ENCODE data around the gene CACNG5. TPM values are rescaled to one million over a fixed set of nuclear protein-coding genes. Genes with fewer than 3 reads are reported as not detected.

Gene CACNG5
- total and polyA plus RNA-seq, 11 donors: not detected

GRCh38 chr17:66884931-66885330, 50.0 kb downstream of the CACNG5 start:
- ATAC-seq (peak in 1 of 4 donors; percentile 33), DNase-seq (no peak)
- peaks cover 0 to 3% (median 0%) of the 10 kb centered on the region in 12 donors for H3K9me3 ChIP-seq
- no peaks in the 10 kb centered on the region for H3K27me3 ChIP-seq
- TF ChIP-seq CTCF (IDR thresholded peaks at IDR 0.05) (no peak), POLR2A (IDR thresholded peaks at IDR 0.05) (no peak)
- intact Hi-C loops (cut with DNase I): no loop called here
- H3K4me3 ChIP-seq: no peak overlapping the region
- H3K36me3 ChIP-seq: no peaks in the 10 kb centered on the region
- 91 to 96% (median 93%) methylated on average over 16 of the region's 16 CpGs for WGBS, 4 donors
- no peak overlapping the region for H3K27ac ChIP-seq
- no peaks in the 10 kb centered on the region for H3K4me1 ChIP-seq

GRCh38 chr17:66885417-66885816, 50.5 kb downstream of the CACNG5 start:
- DNase-seq (no peak), ATAC-seq (peak in 1 of 4 donors; percentile 15)
- intact Hi-C loops (cut with DNase I): no loop called here
- H3K27me3 ChIP-seq: no peaks in the 10 kb centered on the region
- no peaks in the 10 kb centered on the region for H3K4me1 ChIP-seq
- no peaks in the 10 kb centered on the region for H3K36me3 ChIP-seq
- no peak for TF ChIP-seq CTCF (IDR thresholded peaks at IDR 0.05)
- TF ChIP-seq POLR2A (IDR thresholded peaks at IDR 0.05): no peak
- H3K9me3 ChIP-seq: no peaks in the 10 kb centered on the region
- H3K27ac ChIP-seq: no peak overlapping the region
- WGBS, 4 donors: 52 to 66% (median 63%) methylated on average over 3 to 4 of the region's 4 CpGs
- no peak overlapping the region for H3K4me3 ChIP-seq

- ATAC-seq (no peak), DNase-seq (no peak)
- TF ChIP-seq POLR2A (IDR thresholded peaks at IDR 0.05): no peak
- TF ChIP-seq CTCF (IDR thresholded peaks at IDR 0.05): no peak
- H3K36me3 ChIP-seq: no peaks in the 10 kb centered on the region
- H3K27me3 ChIP-seq: no peaks in the 10 kb centered on the region
- H3K4me3 ChIP-seq: no peak overlapping the region
- WGBS, 4 donors: 84 to 88% (median 87%) methylated on average over 7 of the region's 7 CpGs
- intact Hi-C loops (cut with DNase I): no loop called here
- no peaks in the 10 kb centered on the region for H3K4me1 ChIP-seq
- H3K27ac ChIP-seq: no peak overlapping the region
- no peaks in the 10 kb centered on the region for H3K9me3 ChIP-seq
Measured at GRCh38 chr17:66889480-66890230, 54.7 kb downstream of the CACNG5 start.

GRCh38 chr17:66892246-66892645, 57.3 kb downstream of the CACNG5 start:
- intact Hi-C loops (cut with DNase I): no loop called here
- no peak for TF ChIP-seq CTCF (IDR thresholded peaks at IDR 0.05)
- no peak for TF ChIP-seq POLR2A (IDR thresholded peaks at IDR 0.05)

More at GRCh38 chr17:66892246-66892645, 57.3 kb downstream of the CACNG5 start:
- Histone ChIP-seq H3K36me3 (no peaks in the 10 kb centered on the region), H3K4me1 (no peaks in the 10 kb centered on the region), H3K27me3 (no peaks in the 10 kb centered on the region), H3K9me3 (no peaks in the 10 kb centered on the region), H3K27ac (no peak overlapping the region), H3K4me3 (no peak overlapping the region)
- 52 to 64% (median 59%) methylated on average over 4 to 5 of the region's 5 CpGs for WGBS, 4 donors
- no peak for DNase-seq
- ATAC-seq: no peak

Measured in heart left ventricle (tissue), 16 donors.